Inflammatory macrophage treated with lipopolysaccharide for 1 hour (primary cell): ENCODE measurements around the gene SEC14L3.
A peak's percentile ranks its signal among the peaks of the same experiment; 100 is the strongest.

Experiments
- DNase-seq, 2 donors: peaks; one replicate each; pipeline ENCODE4 v3.0.0-alpha.2; 2020 to 2022

Gene SEC14L3

GRCh38 chr22:30421695-30422480 is 49.9 kb downstream of the SEC14L3 start:
- DNase-seq: peak; percentile 42 to 67

GRCh38 chr22:30420347-30421125 is 51.3 kb downstream of the SEC14L3 start:
- peak; percentile 30 to 64 for DNase-seq

- DNase-seq: no peak
These were observed 55.0 kb downstream of the SEC14L3 start for GRCh38 chr22:30416837-30417236.

- DNase-seq: no peak
These were observed 55.4 kb downstream of the SEC14L3 start for GRCh38 chr22:30416403-30416802.

GRCh38 chr22:30414525-30415047 is 57.2 kb downstream of the SEC14L3 start:
- DNase-seq: no peak

GRCh38 chr22:30413745-30414524 is 57.9 kb downstream of the SEC14L3 start:
- no peak for DNase-seq

GRCh38 chr22:30413001-30413400 is 58.8 kb downstream of the SEC14L3 start:
- DNase-seq: no peak

GRCh38 chr22:30411780-30412179 is 60.0 kb downstream of the SEC14L3 start:
- DNase-seq: no peak
